Measurements from ENCODE around the gene HECTD4. TPM values are rescaled to one million over a fixed set of nuclear protein-coding genes. Genes with fewer than 3 reads are reported as not detected.
A peak's percentile ranks its signal among the peaks of the same experiment; 100 is the strongest.

Gene HECTD4
- total RNA-seq, 1 experiment from 2014 or later: 5.1 TPM

DNA sequence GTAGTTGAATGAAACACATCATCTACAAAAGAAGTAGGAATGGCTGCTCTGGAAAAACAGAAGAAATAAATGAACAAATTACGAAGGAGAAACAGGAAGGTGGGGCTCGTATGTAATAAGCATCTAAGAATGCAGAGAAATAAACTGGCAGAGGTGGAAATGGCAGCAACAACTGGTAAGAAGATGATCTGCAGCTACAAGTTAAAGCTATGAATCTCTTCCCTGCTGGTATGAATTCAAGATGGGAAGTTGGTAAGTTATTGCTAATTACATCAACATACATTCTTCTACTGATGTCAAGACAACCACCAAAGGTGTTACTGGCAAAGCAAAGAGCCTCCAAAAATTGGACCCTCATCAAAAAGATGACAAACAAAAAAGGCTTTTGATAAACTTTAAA, 59.8 kb downstream of the HECTD4 start:
- DNase-seq (ENCODE audit: low spot score): no peak

GRCh38 chr12:112321245-112321644, 61.0 kb downstream of the HECTD4 start:
- DNase-seq (ENCODE audit: low spot score): no peak

DNA sequence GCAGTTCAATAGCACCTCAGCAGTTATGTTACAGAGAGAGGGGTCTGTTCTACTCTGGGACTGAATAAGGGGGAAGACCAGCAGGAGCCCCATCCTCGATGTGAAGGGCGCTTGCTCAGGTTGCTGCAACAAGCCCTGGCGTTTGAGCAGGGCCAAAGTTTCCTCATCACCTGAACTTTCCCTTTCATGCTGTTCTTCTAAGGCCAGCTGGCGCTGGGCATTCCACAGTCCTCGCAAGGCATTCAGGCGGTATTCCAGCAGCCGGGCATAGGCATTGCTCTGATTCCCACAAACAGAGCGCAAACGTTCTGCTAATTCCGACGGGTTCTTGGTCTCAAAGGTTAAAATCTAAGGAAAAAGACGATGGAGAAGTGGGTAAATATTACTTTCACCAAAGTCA, 62.8 kb downstream of the HECTD4 start:
- DNase-seq (ENCODE audit: low spot score): no peak

DNA sequence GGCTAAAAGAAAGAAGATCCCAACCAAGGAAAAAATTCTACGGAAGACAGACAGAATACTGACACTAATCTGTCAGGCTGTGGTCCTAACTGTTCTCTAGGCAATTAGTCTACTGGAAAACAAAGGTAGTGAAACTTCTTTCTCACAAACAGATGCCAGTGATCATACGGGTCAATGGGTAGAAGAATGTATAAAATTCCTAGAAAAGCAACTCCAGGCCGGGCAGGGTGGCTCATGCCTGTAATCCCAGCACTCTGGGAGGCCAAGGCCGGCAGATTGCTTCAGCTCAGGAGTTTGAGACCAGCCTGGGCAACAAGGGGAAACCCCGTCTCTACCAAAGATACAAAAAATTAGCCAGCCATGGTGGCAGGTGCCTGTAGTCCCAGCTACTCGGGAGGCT, 64.8 kb downstream of the HECTD4 start:
- DNase-seq (ENCODE audit: low spot score): no peak

- DNase-seq (ENCODE audit: low spot score): peak; percentile 7
Measured at GRCh38 chr12:112314981-112315380, 67.2 kb downstream of the HECTD4 start.

- DNase-seq (ENCODE audit: low spot score): no peak
Measured at GRCh38 chr12:112309797-112310196, 72.4 kb downstream of the HECTD4 start.

- DNase-seq (ENCODE audit: low spot score): no peak
Measured at GRCh38 chr12:112308652-112309051, 73.6 kb downstream of the HECTD4 start.

- no peak for DNase-seq (ENCODE audit: low spot score)
Measured at GRCh38 chr12:112308161-112308560, 74.1 kb downstream of the HECTD4 start.

GRCh38 chr12:112307317-112308011, 74.8 kb downstream of the HECTD4 start:
- DNase-seq (ENCODE audit: low spot score): no peak

DNA sequence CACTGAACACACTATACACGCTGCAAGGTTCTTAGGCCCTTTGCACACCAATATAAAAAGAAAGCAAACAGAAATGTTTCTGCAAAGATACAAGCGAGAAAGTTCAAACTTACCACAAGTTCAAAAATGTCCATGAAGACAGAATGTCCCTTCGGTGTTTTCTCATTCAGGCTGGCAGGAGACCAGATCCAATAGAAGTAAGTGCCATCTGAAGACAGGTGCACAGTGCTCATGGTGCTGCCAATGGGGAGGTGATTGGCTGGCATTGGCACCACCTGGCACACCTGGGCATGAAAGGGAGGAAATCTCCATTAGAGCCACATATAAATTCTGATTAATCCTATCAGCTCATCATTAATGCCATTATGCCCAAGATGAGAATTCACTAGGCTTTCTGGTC, 76.3 kb downstream of the HECTD4 start:
- no peak for DNase-seq (ENCODE audit: low spot score)

DNA sequence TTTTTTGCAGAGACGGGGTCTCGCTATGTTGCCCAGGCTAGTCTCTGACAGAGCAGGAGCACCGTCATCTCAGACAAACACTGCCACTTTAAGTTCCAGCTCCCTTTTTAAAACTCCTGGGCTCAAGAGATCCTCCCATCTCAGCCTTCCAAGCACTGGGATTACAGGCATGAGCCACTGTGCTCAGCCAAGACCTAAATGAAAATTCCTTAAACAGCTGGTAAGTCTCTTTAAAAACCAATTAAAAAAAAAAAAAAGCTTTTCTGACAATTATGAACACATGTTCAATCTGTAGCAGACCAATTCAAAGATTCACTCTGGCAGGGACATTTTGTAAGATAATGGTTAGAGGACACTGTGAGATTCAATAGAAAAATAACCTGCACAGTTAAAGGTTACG, 77.8 kb downstream of the HECTD4 start:
- no peak for DNase-seq (ENCODE audit: low spot score)

DNA sequence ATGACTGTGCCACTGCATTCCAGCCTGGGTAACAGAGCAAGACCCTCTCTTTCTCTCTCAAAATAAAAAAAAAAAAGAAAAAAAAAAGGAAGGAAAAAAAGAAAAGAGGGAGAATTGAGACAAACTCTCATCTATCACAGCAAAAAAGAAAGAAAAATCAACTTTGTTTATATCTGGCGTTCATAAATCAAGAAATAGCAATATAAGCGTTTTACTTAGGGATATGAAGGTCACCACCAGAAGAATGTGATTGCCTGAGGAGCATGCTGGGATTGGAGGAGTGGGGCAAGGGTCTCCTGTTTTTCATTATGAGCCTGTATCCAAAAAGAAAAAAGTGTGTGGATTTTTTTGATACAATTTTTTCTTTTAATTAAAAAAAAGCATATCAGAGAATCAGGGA, 78.4 kb downstream of the HECTD4 start:
- no peak for DNase-seq (ENCODE audit: low spot score)

DNA sequence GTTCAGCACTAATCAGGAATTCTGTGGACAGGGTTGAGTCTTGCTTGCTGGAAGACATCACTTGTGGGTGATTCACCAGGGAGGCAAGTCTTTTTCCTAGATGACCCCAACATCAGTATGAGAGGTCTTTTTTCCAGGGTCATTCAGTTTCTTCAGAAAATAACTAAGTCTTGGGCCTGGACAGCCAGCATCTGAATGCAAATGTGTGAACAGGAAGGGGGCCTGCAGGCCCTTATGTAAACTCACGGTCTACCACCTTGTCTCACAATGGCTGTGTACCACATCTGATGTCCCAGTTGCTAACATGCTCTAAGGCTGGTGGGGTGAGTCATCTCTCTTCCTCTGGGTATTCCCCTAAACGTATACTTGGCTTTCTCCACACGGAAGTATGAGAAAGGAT, 79.2 kb downstream of the HECTD4 start:
- DNase-seq (ENCODE audit: low spot score): peak; percentile 88

DNA sequence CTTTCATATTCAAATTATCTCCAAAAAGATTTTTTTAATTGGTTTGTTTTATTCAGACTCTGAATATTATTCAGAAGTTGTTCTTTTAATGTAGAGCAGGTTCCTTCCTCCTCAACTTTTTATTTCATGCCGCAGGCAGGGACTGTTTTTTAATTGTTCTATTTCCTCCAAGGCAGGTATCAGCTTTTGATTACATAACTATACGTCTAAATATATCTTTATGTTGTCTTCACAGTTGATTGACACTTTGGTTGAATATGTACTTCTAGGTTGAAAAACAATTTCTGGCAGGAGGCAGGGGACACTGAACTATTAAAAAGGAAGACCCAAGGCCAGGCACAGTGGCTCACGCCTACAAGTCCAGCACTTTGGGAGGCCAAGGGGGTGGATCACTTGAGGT, 82.5 kb downstream of the HECTD4 start:
- no peak for DNase-seq (ENCODE audit: low spot score)

- no peak for DNase-seq (ENCODE audit: low spot score)
Measured at GRCh38 chr12:112297188-112297587, 85.0 kb downstream of the HECTD4 start.

DNA sequence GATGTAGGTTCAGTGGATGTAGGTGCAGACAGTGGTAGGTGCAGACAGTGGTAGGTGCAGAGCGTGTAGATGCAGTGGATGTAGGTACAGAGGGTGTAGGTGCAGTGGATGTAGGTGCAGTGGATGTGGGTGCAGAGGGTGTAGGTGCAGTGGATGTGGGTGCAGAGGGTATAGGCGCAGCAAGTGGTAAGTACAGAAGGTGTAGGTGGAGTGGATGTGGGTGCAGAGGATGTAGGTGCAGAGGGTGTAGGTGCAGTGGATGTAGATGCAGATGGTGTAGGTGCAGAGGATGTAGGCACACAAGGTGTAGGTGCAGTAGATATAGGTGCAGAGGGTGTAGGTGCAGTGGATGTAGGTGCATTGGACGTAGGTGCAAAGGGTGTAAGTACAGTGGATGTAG, 86.0 kb downstream of the HECTD4 start:
- no peak for DNase-seq (ENCODE audit: low spot score)

- DNase-seq (ENCODE audit: low spot score): no peak
Measured at GRCh38 chr12:112294793-112295192, 87.4 kb downstream of the HECTD4 start.

- DNase-seq (ENCODE audit: low spot score): no peak
Measured at GRCh38 chr12:112288638-112289037, 93.6 kb downstream of the HECTD4 start.

DNA sequence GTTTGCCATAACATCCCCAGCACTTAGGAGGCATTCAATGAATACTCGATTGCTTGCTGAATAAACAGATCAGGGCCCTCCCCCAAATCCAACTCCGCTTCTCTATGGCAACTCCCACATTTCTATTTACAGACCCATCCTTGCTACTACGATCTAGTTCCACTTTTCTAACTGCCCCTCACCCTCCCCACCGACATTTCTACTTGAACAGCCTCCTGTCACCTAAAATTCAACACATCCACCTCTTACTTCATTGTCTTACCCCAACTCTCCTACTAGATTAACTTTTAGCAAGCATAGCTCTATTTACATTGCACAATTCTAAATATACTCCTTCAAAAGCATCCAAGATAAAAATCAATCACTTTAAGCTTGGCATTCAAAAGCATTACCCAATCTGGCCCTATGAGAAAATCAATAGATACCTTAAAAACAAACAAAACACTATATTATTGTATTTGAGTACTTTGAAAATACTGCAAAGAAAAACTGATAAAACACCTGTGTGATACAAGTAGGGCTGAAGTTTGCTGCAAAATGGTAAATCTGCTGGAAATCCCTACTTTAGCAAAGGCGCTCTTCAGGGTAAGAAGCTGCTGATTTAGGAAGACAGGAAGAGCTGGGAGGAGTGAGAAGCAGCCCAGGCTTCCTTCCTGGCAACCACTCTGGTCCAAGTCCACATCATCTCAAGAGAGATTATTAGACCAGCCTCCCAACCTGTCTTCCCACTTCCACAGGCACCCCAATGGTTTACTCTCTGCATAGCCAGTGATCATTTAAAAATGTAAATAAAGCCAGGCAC, 96.4 kb downstream of the HECTD4 start:
- DNase-seq (ENCODE audit: low spot score): no peak

DNA sequence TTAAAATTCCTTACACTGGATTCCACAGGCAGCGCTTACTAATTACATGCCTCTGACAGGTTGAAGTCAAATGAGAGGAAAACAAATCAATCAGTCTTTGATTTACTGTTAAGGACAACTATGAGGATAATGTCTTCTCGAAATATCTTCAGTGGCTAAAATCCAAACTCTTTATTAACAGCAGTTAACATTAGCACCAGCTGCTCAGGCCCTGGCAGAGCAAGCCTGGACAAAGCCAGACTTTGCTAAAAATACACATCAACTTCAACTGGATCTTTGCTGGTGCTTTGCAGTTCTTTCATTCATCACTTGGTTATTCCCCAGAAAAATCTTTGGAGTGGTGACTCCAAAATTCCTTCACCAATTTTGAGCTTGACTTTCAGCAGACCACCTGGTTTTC, 98.7 kb downstream of the HECTD4 start:
- DNase-seq (ENCODE audit: low spot score): no peak

- no peak for DNase-seq (ENCODE audit: low spot score)
Measured at GRCh38 chr12:112282920-112283319, 99.3 kb downstream of the HECTD4 start.

GRCh38 chr12:112275836-112276235, 106.4 kb downstream of the HECTD4 start:
- no peak for DNase-seq (ENCODE audit: low spot score)

- DNase-seq (ENCODE audit: low spot score): no peak
Measured at GRCh38 chr12:112275207-112275606, 107.0 kb downstream of the HECTD4 start.
